ENCODE data around the gene PSG7.
"Not testable (repeated sequence)": the region's sequence is repeated elsewhere in the genome, so short reads cannot be mapped to it uniquely, and the experiment has no call there.

DNA sequence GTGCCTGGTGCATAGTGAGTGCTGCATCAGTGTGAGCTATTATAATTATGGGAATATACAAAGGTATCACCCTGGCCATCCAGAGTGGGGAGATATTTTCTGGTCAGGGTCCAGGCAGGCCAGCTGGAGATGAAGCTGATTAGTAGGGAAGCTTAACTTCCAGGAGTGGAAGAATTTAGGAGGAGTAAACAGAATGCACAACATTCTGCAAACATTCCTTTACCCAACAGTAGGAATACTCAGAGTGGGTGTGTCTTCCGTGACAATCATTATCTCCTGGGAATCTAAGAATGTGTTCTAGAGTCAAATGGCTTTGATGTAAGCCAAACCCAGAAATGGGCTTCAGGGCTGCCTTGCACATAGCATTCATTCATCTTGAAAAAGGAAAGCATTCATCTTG is 38.4 kb downstream of the PSG7 start:
- TF ChIP-seq, protein P1, sequence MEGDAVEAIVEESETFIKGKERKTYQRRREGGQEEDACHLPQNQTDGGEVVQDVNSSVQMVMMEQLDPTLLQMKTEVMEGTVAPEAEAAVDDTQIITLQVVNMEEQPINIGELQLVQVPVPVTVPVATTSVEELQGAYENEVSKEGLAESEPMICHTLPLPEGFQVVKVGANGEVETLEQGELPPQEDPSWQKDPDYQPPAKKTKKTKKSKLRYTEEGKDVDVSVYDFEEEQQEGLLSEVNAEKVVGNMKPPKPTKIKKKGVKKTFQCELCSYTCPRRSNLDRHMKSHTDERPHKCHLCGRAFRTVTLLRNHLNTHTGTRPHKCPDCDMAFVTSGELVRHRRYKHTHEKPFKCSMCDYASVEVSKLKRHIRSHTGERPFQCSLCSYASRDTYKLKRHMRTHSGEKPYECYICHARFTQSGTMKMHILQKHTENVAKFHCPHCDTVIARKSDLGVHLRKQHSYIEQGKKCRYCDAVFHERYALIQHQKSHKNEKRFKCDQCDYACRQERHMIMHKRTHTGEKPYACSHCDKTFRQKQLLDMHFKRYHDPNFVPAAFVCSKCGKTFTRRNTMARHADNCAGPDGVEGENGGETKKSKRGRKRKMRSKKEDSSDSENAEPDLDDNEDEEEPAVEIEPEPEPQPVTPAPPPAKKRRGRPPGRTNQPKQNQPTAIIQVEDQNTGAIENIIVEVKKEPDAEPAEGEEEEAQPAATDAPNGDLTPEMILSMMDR (IDR thresholded peaks at IDR 0.05; ENCODE audit: insufficient read depth, low read length, poor library complexity, severe bottlenecking): not testable (repeated sequence)
- not testable (repeated sequence) for TF ChIP-seq EZH2phosphoT487 (conservative IDR thresholded peaks at IDR 0.05; ENCODE audit: low read length)

All from SU-DHL-6 (cell line).